ENCODE data around the gene RAD51B. TPM values are rescaled to one million over a fixed set of nuclear protein-coding genes. Genes with fewer than 3 reads are reported as not detected.
A peak's percentile ranks its signal among the peaks of the same experiment; 100 is the strongest.

RAD51B gene
- total and polyA plus RNA-seq, 9 of the 15 experiments (the other 6 are each of a cell fraction or from before 2014, with no cell fraction given) = 8.5 to 17.3 (median 11.3) TPM

DNA sequence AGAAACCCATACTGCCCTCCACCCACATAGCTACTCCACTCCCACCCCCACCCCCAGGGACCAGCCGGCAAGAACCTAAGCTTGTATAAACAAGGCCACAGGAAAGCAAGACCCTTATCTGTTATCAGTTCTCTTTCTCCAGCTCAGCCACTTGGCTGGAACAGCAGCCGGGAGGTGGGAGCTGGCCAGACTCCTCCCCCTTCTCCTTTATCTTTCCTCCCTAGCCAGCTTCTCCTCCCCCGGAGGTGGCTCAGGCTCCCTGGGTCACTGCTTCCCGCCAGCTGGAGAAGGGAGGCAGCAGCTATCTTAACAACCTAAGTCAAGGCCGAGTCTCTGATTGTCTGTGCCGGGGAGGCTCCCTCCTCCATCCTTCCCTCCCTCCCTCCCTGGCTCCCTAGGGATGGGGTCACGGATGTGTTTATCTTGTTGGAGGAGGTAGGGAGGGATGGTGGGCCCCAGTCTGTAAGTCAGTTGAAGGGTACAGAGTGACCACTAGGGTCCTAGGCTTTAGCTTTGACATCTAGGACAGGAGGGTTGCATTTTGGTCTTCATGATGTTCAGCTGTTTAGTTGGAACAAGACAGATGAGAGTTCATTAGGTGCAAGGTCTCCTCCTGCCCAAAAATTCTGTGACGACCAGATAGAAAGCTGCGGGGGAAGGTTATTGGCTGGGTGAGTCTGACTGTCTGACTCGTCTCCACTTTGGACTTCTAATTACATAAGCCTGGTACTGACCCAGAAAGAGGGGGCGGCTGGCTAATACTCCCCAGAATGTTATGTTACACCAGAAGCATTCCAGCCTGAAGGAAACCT, 943.6 kb downstream of the RAD51B start (continued):
- TF ChIP-seq HMG20A (CRISPR knock-in tag; conservative IDR thresholded peaks at IDR 0.05) (no peak), RNF2 (IDR thresholded peaks at IDR 0.05) (peak; percentile 78; the same call in 1 of the 2 replicates), JUND (IDR thresholded peaks at IDR 0.05; ENCODE audit: borderline replicate concordance, low read depth, low read length) (peak; percentile 67; the same call in 1 of the 2 replicates), JUND (tag; IDR thresholded peaks at IDR 0.05; ENCODE audit: borderline replicate concordance, low read depth, low read length) (peak; percentile 40; the same call in 1 of the 3 replicates), TBP (optimal IDR thresholded peaks at IDR 0.05; ENCODE audit: low read depth, low read length) (peak; percentile 51), NBN (IDR thresholded peaks at IDR 0.05; ENCODE audit: low read depth) (0 out of 2 replicates have a peak, but pooled peaks have one; percentile 46), HDAC6 (IDR thresholded peaks at IDR 0.05; ENCODE audit: low read depth, low read length) (no peak), PML (IDR thresholded peaks at IDR 0.05; ENCODE audit: low read length) (peak; percentile 62), TRIM24 (IDR thresholded peaks at IDR 0.05) (peak; percentile 64 to 75; a peak in 3 of 4 replicates), PHTF2 (CRISPR knock-in tag; IDR thresholded peaks at IDR 0.05) (no peak), RB1 (IDR thresholded peaks at IDR 0.05; ENCODE audit: low read depth) (peak; percentile 57; the same call in 1 of the 2 replicates), SPI1 (IDR thresholded peaks at IDR 0.05; ENCODE audit: borderline replicate concordance, low read depth, low read length) (peak; percentile 36; the same call in 1 of the 2 replicates), THAP7 (CRISPR knock-in tag; IDR thresholded peaks at IDR 0.05) (no peak), ZNF212 (CRISPR knock-in tag; IDR thresholded peaks at IDR 0.05) (no peak), MTA1 (IDR thresholded peaks at IDR 0.05; ENCODE audit: borderline replicate concordance) (peak; percentile 56; the same call in 1 of the 2 replicates), CSDE1 (IDR thresholded peaks at IDR 0.05) (no peak), ZNF165 (CRISPR knock-in tag; IDR thresholded peaks at IDR 0.05; ENCODE audit: borderline replicate concordance) (peak; percentile 92; the same call in 1 of the 2 replicates), ETV1 (tag; conservative IDR thresholded peaks at IDR 0.05; ENCODE audit: low read depth) (peak; percentile 40; the same call in 1 of the 2 replicates), ESRRA (IDR thresholded peaks at IDR 0.05; ENCODE audit: borderline replicate concordance, low read depth) (no peak; the same call in 1 of the 2 replicates), ZNF583 (CRISPR knock-in tag; IDR thresholded peaks at IDR 0.05) (no peak), TFAP4 (CRISPR knock-in tag; IDR thresholded peaks at IDR 0.05; ENCODE audit: borderline replicate concordance) (peak; percentile 97), LCOR (CRISPR knock-in tag; IDR thresholded peaks at IDR 0.05) (peak; percentile 65), NR1H2 (CRISPR knock-in tag; IDR thresholded peaks at IDR 0.05) (no peak)
- TF ChIP-seq, protein P1, sequence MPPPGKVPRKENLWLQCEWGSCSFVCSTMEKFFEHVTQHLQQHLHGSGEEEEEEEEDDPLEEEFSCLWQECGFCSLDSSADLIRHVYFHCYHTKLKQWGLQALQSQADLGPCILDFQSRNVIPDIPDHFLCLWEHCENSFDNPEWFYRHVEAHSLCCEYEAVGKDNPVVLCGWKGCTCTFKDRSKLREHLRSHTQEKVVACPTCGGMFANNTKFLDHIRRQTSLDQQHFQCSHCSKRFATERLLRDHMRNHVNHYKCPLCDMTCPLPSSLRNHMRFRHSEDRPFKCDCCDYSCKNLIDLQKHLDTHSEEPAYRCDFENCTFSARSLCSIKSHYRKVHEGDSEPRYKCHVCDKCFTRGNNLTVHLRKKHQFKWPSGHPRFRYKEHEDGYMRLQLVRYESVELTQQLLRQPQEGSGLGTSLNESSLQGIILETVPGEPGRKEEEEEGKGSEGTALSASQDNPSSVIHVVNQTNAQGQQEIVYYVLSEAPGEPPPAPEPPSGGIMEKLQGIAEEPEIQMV (tag; conservative IDR thresholded peaks at IDR 0.05; ENCODE audit: low read depth) = peak; percentile 76
- TF ChIP-seq, protein P2, sequence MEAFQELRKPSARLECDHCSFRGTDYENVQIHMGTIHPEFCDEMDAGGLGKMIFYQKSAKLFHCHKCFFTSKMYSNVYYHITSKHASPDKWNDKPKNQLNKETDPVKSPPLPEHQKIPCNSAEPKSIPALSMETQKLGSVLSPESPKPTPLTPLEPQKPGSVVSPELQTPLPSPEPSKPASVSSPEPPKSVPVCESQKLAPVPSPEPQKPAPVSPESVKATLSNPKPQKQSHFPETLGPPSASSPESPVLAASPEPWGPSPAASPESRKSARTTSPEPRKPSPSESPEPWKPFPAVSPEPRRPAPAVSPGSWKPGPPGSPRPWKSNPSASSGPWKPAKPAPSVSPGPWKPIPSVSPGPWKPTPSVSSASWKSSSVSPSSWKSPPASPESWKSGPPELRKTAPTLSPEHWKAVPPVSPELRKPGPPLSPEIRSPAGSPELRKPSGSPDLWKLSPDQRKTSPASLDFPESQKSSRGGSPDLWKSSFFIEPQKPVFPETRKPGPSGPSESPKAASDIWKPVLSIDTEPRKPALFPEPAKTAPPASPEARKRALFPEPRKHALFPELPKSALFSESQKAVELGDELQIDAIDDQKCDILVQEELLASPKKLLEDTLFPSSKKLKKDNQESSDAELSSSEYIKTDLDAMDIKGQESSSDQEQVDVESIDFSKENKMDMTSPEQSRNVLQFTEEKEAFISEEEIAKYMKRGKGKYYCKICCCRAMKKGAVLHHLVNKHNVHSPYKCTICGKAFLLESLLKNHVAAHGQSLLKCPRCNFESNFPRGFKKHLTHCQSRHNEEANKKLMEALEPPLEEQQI (IDR thresholded peaks at IDR 0.05) = no peak

Data from K562 (cell line).